Activated T-helper 17 cell treated with anti-CD3 and anti-CD28 coated beads, Interleukin-2, amount 50 U/mL, for 72 hours (primary cell): ENCODE results near the gene KLHL4. TPM values are rescaled to one million over a fixed set of nuclear protein-coding genes. Genes with fewer than 3 reads are reported as not detected.
"Not testable (repeated sequence)": the region's sequence is repeated elsewhere in the genome, so short reads cannot be mapped to it uniquely, and the experiment has no call there.

ENCODE experiments used
- ATAC-seq: fragments of 150-1000 bp; cut with Tn5 transposase; replicated peaks from 2 replicates; pipeline ENCODE4 v1.10.0; 2021; ENCODE audit warnings: mild to moderate bottlenecking, moderate library complexity
- H3K27ac Mint-ChIP-seq: one replicate; pipeline ENCODE4 v1.8.0; 2022; ENCODE audit warnings: mixed read lengths
- H3K27me3 Mint-ChIP-seq: one replicate; pipeline ENCODE4 v1.8.0; 2022; ENCODE audit warnings: mixed read lengths
- H3K36me3 Mint-ChIP-seq: one replicate; pipeline ENCODE4 v1.8.0; 2022; ENCODE audit warnings: low read depth, mild to moderate bottlenecking, mixed read lengths
- H3K4me1 Mint-ChIP-seq: one replicate; pipeline ENCODE4 v1.8.0; 2022; ENCODE audit warnings: mixed read lengths
- H3K4me3 Mint-ChIP-seq: one replicate; pipeline ENCODE4 v1.8.0; 2022; ENCODE audit warnings: mild to moderate bottlenecking, mixed read lengths
- H3K9me3 Mint-ChIP-seq: one replicate; pipeline ENCODE4 v1.8.0; 2022; ENCODE audit warnings: mixed read lengths
- total RNA-seq, 2 donors: library from RNA; stranded (reverse); gene quantifications; one replicate each; pipeline ENCODE4 v1.2.3, GENCODE V29; 2022

KLHL4 gene
- total RNA-seq = not detected

DNA sequence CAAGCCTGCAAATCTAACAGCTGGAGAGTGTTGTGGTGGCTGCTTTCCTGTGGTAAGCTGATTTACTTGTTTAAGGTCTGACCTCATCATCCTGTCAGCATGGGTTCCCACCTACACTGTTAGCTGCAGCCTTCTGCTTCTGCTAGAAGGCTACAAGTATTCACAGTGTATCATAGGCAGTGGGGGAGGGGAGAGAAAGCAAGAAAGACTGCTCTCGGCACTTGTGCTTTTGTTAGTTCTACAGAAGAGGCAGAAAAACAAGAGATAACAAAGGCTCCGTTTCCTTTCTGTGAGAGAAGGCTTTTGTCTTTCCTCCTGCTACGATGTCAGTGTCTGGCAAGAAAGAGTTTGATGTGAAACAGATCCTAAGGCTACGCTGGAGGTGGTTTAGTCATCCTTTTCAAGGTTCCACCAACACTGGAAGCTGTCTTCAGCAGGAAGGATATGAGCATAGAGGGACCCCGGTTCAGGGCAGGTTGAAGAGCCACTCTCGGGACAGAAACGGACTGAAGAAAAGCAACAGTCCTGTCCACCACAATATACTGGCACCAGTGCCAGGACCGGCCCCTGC lies at the start of gene KLHL4:
KLHL4 (plus strand) TSS at position 232 of the 571 bp plus-strand sequence; CDS start at position 324, 92 bp downstream.
- Mint-ChIP-seq H3K9me3 (no peaks in the 10 kb centered on the region), H3K27me3 (no peaks in the 10 kb centered on the region), H3K4me1 (no peaks in the 10 kb centered on the region), H3K4me3 (no peak within 1 kb of the TSS), H3K27ac (no peak within 1 kb of the TSS), H3K36me3 (no peaks in the 10 kb centered on the region)
- no peak for ATAC-seq

DNA sequence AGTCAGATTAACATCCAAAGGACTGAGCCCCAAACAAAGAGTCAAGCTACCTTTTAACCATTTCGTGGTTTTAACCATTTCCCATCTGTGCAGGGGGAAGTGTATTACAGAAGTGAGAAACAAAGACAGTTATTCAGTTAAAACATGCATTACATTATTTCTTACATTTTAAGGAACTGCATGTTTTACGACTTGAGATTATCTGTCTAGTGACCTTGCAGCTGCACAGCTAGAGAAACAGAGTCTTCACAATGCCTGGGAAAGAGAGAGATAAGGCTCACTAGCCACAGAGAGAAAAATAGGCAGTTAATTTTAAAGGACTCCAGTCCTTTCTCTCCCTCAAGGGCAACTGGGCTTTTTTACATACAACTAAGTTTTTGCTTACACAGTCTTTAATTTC lies 48.7 kb upstream of the KLHL4 start:
- Mint-ChIP-seq H3K4me3 (no peak overlapping the region), H3K27me3 (no peaks in the 10 kb centered on the region), H3K27ac (no peak overlapping the region), H3K36me3 (no peaks in the 10 kb centered on the region), H3K9me3 (no peaks in the 10 kb centered on the region), H3K4me1 (no peaks in the 10 kb centered on the region)
- ATAC-seq = no peak

DNA sequence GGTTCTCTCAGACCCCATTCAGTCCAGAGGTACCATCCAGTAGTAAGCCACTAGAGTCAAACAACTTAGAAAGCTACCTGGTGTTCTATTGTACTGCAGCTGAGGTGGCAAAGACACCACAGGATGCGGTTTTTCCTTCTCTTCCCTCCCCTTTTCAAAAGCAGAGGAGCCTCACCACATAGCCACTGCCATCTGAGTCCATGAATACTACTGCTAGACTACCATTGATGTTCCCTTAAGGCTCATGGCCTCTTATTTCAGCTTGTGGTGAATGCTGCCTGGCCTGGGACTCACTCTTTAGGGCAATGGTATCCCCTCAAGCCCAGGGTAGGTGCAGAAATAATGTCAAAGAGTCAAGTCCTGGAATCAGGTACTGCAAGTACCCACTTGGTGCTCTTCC lies 41.8 kb upstream of the KLHL4 start:
- no peak overlapping the region for H3K4me3 Mint-ChIP-seq
- H3K27ac Mint-ChIP-seq = no peak overlapping the region
- ATAC-seq = no peak
- H3K9me3 Mint-ChIP-seq = peaks cover 4% of the 10 kb centered on the region
- H3K36me3 Mint-ChIP-seq = no peaks in the 10 kb centered on the region
- no peaks in the 10 kb centered on the region for H3K27me3 Mint-ChIP-seq
- H3K4me1 Mint-ChIP-seq = no peaks in the 10 kb centered on the region

- H3K36me3 Mint-ChIP-seq, H3K4me3 Mint-ChIP-seq, H3K27me3 Mint-ChIP-seq, H3K9me3 Mint-ChIP-seq, H3K27ac Mint-ChIP-seq, H3K4me1 Mint-ChIP-seq, ATAC-seq: not testable (repeated sequence)
These were observed 38.9 kb upstream of the KLHL4 start for GRCh38 chrX:87478703-87479102.

DNA sequence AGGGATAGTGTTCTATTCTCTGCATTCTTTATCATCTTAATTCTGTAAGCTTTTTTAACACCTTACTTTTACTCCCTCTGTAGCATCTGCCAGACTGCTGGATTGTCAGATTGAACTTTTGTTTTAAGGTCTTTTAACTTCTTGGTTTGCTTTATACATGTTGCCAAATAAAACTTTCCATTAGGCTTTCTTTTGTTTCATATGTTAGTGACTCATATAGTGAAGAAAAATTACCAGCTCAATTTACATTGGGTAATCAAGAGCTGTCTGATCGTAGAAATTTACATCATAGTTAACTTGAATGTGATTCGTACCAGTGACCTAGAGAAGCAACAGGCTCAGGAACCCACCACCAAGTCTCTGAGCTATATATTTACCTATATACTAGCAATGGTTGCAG lies 28.5 kb upstream of the KLHL4 start:
- no peaks in the 10 kb centered on the region for H3K9me3 Mint-ChIP-seq
- ATAC-seq = no peak
- no peak overlapping the region for H3K4me3 Mint-ChIP-seq
- H3K27ac Mint-ChIP-seq = no peak overlapping the region
- no peaks in the 10 kb centered on the region for H3K27me3 Mint-ChIP-seq
- no peaks in the 10 kb centered on the region for H3K4me1 Mint-ChIP-seq
- H3K36me3 Mint-ChIP-seq = no peaks in the 10 kb centered on the region

- H3K36me3 Mint-ChIP-seq = no peaks in the 10 kb centered on the region
These were observed 1.8 kb upstream of the KLHL4 start for GRCh38 chrX:87515836-87516235.

DNA sequence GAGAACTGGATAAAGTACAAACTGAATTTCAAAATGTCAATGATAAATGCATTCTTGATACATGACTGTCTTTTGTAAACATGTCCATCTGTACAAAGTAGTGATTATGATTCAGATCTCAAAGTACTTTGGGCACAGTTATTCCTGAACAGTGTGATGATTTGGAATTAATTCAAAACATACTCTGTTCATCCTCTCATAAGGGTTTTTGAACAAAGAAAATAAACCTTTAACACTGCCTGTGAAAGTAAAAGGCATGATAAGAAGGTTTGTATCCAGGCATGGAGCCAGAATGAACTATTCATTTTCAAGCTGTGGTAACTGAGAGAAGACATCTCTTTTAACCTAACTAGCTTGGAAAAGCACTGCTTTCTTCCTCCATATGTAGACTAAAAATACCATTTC lies 883 bp upstream of the KLHL4 start:
- no peaks in the 10 kb centered on the region for H3K27me3 Mint-ChIP-seq
- no peak overlapping the region for H3K4me3 Mint-ChIP-seq
- no peaks in the 10 kb centered on the region for H3K9me3 Mint-ChIP-seq
- ATAC-seq = no peak
- no peaks in the 10 kb centered on the region for H3K36me3 Mint-ChIP-seq
- no peak overlapping the region for H3K27ac Mint-ChIP-seq
- H3K4me1 Mint-ChIP-seq = no peaks in the 10 kb centered on the region

More at GRCh38 chrX:87515836-87516235, 1.8 kb upstream of the KLHL4 start:
- ATAC-seq = no peak
- no peak overlapping the region for H3K4me3 Mint-ChIP-seq
- no peaks in the 10 kb centered on the region for H3K27me3 Mint-ChIP-seq
- no peaks in the 10 kb centered on the region for H3K4me1 Mint-ChIP-seq
- no peaks in the 10 kb centered on the region for H3K9me3 Mint-ChIP-seq
- no peak overlapping the region for H3K27ac Mint-ChIP-seq

DNA sequence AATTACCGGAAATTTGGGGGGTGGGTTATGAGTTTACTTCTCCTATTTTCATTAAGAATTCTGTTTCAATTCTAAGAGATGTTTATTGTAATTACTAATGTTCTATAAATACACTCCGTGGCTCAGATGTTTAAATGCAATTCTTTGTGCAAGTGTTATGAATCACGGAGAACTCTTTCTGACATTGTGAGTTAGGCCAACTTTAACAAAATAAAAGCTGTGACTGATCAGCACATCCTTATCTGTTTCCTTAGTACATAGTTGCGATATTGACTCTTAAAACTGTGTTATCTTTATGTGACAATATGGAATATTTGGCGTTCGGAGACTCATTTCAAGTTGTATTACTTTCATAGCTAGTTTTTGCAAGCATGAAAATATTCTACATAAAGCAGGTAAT lies 902 bp downstream of the KLHL4 start:
- no peaks in the 10 kb centered on the region for H3K36me3 Mint-ChIP-seq

GRCh38 chrX:87525771-87526229 lies 8.2 kb downstream of the KLHL4 start:
- no peaks in the 10 kb centered on the region for H3K27me3 Mint-ChIP-seq
- H3K36me3 Mint-ChIP-seq = no peaks in the 10 kb centered on the region
- no peaks in the 10 kb centered on the region for H3K4me1 Mint-ChIP-seq
- no peaks in the 10 kb centered on the region for H3K9me3 Mint-ChIP-seq
- H3K27ac Mint-ChIP-seq = no peak overlapping the region
- no peak for ATAC-seq
- H3K4me3 Mint-ChIP-seq = no peak overlapping the region

More for the DNA sequence above, 902 bp downstream of the KLHL4 start:
- no peaks in the 10 kb centered on the region for H3K4me1 Mint-ChIP-seq
- no peak overlapping the region for H3K4me3 Mint-ChIP-seq
- no peaks in the 10 kb centered on the region for H3K27me3 Mint-ChIP-seq
- ATAC-seq = no peak
- H3K27ac Mint-ChIP-seq = no peak overlapping the region
- no peaks in the 10 kb centered on the region for H3K9me3 Mint-ChIP-seq

GRCh38 chrX:87526281-87526680 lies 8.7 kb downstream of the KLHL4 start:
- Mint-ChIP-seq H3K9me3 (no peaks in the 10 kb centered on the region), H3K27ac (no peak overlapping the region), H3K36me3 (no peaks in the 10 kb centered on the region), H3K4me1 (no peaks in the 10 kb centered on the region), H3K27me3 (no peaks in the 10 kb centered on the region), H3K4me3 (no peak overlapping the region)
- ATAC-seq = no peak

DNA sequence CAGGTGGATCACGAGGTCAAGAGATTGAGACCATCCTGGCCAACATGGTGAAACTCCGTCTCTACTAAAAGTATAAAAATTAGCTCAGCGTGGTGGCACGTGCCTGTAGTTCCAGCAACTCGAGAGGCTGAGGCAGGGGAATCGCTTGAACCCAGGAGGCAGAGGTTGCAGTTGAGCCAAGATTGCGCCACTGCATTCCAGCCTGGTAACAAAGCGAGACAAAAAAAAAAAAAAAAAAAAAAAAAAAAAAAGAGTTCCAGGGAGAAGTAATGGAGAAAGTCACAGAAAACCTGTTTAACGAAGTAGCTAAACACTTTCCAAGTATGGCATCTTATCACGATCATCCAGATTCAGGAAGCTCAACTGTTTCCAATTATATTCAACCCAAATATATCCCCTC lies 10.9 kb downstream of the KLHL4 start:
- Mint-ChIP-seq H3K27ac (no peak overlapping the region), H3K36me3 (no peaks in the 10 kb centered on the region), H3K9me3 (no peaks in the 10 kb centered on the region), H3K4me1 (no peaks in the 10 kb centered on the region), H3K4me3 (no peak overlapping the region), H3K27me3 (no peaks in the 10 kb centered on the region)
- no peak for ATAC-seq

DNA sequence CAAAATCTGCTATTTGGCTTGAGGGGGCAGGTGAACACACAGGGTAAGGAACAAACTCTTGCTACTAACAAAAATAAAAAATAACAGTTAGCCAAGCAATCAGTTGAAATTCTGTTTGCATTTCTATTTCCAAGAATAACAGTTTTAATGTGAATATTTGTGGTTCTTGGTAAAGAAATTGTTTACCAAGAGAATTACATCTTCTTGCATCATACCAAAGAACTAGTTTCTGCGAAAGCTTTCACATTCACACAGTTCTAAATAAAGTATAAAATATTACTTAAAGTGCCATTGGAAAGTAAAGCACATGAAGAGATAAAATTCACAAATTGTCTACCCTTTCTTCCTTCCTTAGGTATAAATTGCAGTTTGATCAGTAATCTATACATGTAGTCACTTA lies 54.4 kb downstream of the KLHL4 start:
- H3K4me3 Mint-ChIP-seq = no peak overlapping the region
- no peak overlapping the region for H3K27ac Mint-ChIP-seq
- H3K4me1 Mint-ChIP-seq = no peaks in the 10 kb centered on the region
- no peaks in the 10 kb centered on the region for H3K36me3 Mint-ChIP-seq
- no peaks in the 10 kb centered on the region for H3K9me3 Mint-ChIP-seq
- no peaks in the 10 kb centered on the region for H3K27me3 Mint-ChIP-seq
- ATAC-seq = no peak

DNA sequence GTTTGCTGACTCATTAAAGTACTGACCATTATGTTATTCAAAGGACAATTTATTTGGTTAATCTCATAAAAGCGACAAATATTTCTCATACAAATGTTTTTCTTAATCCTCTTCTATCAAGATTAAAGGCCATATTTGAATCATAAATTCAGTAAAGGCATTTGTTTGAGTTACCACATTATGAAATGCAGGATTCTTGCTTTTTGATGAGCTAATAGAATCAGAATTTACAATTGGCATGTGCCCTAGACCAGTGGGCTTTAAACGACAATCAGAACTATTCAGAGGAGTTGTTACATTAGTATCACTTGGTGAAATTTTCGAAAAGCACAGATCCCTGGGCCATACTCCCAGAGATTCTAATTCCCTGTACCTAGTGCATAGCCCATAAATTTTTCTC lies 55.3 kb downstream of the KLHL4 start:
- Mint-ChIP-seq H3K9me3 (no peaks in the 10 kb centered on the region), H3K27ac (no peak overlapping the region), H3K27me3 (no peaks in the 10 kb centered on the region), H3K4me1 (no peaks in the 10 kb centered on the region), H3K36me3 (no peaks in the 10 kb centered on the region), H3K4me3 (no peak overlapping the region)
- ATAC-seq = no peak

GRCh38 chrX:87578978-87579377 lies 61.4 kb downstream of the KLHL4 start:
- ATAC-seq = no peak
- Mint-ChIP-seq H3K27me3 (no peaks in the 10 kb centered on the region), H3K4me3 (no peak overlapping the region), H3K4me1 (no peaks in the 10 kb centered on the region), H3K27ac (no peak overlapping the region), H3K36me3 (no peaks in the 10 kb centered on the region), H3K9me3 (no peaks in the 10 kb centered on the region)

- Mint-ChIP-seq H3K36me3 (no peaks in the 10 kb centered on the region), H3K4me1 (no peaks in the 10 kb centered on the region), H3K9me3 (no peaks in the 10 kb centered on the region), H3K27ac (no peak overlapping the region), H3K27me3 (no peaks in the 10 kb centered on the region), H3K4me3 (no peak overlapping the region)
- ATAC-seq = no peak
These were observed 63.3 kb downstream of the KLHL4 start for GRCh38 chrX:87580862-87581261.

DNA sequence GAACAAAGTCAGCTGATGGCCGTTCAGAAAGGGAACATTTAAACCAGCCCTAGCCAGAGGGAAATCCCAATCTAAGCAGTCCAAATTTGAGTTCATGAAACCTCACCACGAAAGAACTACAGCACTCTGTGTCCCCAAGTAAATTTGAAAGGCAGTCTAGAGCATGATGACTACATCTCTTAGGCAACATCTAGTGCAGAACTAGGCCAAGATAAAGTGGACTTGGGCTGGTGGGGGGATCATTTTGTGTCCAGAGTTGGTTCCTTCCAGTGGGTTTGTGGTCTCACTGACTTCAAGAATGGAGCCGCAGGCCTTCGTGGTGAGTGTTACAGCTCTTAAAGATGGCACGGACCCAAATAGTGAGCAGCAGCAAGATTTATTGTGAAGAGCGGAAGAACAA lies 64.9 kb downstream of the KLHL4 start:
- H3K27me3 Mint-ChIP-seq = no peaks in the 10 kb centered on the region
- H3K36me3 Mint-ChIP-seq = no peaks in the 10 kb centered on the region
- no peak for ATAC-seq
- no peak overlapping the region for H3K4me3 Mint-ChIP-seq
- H3K9me3 Mint-ChIP-seq = no peaks in the 10 kb centered on the region
- no peak overlapping the region for H3K27ac Mint-ChIP-seq
- no peaks in the 10 kb centered on the region for H3K4me1 Mint-ChIP-seq
